ENCODE results near the gene DMXL1. TPM values are rescaled to one million over a fixed set of nuclear protein-coding genes. Genes with fewer than 3 reads are reported as not detected.

The DMXL1 gene
- total RNA-seq, 1 experiment from 2014 or later: 29.2 TPM

DNA sequence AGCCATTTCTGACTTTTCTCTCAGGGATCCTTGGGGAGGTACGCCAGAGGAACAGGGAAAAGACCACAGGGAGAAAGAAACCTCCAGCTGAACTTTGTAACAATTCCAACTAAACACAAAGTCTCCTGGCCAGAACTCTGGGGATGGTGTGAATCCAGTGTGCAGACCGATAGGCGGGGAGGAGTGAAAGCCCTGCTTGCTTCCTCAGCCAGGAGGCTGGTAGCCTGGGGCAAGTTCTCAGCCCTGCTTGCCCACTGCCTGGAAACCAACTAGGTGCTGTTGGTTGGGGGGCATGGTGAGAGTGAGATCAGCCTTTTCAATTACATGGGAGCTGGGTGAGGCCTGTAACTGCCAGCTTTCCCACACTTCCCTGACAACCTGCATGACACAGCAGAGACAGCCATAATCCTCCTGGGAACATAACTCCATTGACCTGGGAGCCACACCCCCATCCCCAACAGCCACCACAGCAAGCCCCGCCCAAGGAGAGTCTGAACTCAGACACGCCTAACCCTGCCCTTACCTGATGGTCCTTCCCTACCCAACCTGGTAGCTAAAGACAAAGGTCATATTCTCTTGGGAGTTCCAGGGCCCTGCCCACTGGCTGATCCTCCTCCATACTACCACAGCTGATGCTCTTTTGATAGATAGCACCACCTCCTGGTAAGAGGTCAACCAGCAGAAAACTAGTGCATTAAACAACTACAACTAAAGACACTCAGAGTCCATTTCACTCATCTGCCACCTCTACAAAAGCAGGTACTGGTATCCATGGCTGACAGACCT lies 184.9 kb downstream of the DMXL1 start:
- no peak overlapping the region for H3K27ac ChIP-seq (ENCODE audit: low read length)
- H3K4me1 ChIP-seq (ENCODE audit: control insufficient read depth, insufficient read depth, low read length): no peaks in the 10 kb centered on the region
- peaks cover 7% of the 10 kb centered on the region; the same call in 1 of the 2 replicates for H3K9me3 ChIP-seq (ENCODE audit: control insufficient read depth, insufficient read depth, low read depth, low read length)
- in situ Hi-C loops (cut with HindIII; ENCODE audit: low pct_unique_long_range_greater_than_20kb, low sequenced_read_pairs): no loop called here
- ATAC-seq (no peak; the same call in 1 of the 2 replicates), DNase-seq (ENCODE audit: low read depth, low spot score) (no peak)
- H3K36me3 ChIP-seq (ENCODE audit: control insufficient read depth, insufficient read depth, low read length): no peaks in the 10 kb centered on the region; the same call in 1 of the 2 replicates
- no peak overlapping the region for H3K4me3 ChIP-seq (ENCODE audit: low read depth in 2 of 2, low read length in 2 of 2)
- intact Hi-C loops (cut with micrococcal nuclease; ENCODE audit: unreplicated experiment): loop anchor here (5.0 kb wide), 1 partner anchor 162 kb away; no protein-coding TSS in a partner anchor
- BruUV-seq (replicated peaks): no TSS peak
- ChIA-PET CTCF (no interaction called here), POLR2A (no interaction called here)
- H3K27me3 ChIP-seq (ENCODE audit: control insufficient read depth, insufficient read depth, low read length): no peaks in the 10 kb centered on the region
- TF ChIP-seq, protein P1, sequence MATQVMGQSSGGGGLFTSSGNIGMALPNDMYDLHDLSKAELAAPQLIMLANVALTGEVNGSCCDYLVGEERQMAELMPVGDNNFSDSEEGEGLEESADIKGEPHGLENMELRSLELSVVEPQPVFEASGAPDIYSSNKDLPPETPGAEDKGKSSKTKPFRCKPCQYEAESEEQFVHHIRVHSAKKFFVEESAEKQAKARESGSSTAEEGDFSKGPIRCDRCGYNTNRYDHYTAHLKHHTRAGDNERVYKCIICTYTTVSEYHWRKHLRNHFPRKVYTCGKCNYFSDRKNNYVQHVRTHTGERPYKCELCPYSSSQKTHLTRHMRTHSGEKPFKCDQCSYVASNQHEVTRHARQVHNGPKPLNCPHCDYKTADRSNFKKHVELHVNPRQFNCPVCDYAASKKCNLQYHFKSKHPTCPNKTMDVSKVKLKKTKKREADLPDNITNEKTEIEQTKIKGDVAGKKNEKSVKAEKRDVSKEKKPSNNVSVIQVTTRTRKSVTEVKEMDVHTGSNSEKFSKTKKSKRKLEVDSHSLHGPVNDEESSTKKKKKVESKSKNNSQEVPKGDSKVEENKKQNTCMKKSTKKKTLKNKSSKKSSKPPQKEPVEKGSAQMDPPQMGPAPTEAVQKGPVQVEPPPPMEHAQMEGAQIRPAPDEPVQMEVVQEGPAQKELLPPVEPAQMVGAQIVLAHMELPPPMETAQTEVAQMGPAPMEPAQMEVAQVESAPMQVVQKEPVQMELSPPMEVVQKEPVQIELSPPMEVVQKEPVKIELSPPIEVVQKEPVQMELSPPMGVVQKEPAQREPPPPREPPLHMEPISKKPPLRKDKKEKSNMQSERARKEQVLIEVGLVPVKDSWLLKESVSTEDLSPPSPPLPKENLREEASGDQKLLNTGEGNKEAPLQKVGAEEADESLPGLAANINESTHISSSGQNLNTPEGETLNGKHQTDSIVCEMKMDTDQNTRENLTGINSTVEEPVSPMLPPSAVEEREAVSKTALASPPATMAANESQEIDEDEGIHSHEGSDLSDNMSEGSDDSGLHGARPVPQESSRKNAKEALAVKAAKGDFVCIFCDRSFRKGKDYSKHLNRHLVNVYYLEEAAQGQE (IDR thresholded peaks at IDR 0.05; ENCODE audit: insufficient read depth in 1 of 2, low read depth in 2 of 2, low read length in 1 of 2): no peak
- TF ChIP-seq, protein P2, sequence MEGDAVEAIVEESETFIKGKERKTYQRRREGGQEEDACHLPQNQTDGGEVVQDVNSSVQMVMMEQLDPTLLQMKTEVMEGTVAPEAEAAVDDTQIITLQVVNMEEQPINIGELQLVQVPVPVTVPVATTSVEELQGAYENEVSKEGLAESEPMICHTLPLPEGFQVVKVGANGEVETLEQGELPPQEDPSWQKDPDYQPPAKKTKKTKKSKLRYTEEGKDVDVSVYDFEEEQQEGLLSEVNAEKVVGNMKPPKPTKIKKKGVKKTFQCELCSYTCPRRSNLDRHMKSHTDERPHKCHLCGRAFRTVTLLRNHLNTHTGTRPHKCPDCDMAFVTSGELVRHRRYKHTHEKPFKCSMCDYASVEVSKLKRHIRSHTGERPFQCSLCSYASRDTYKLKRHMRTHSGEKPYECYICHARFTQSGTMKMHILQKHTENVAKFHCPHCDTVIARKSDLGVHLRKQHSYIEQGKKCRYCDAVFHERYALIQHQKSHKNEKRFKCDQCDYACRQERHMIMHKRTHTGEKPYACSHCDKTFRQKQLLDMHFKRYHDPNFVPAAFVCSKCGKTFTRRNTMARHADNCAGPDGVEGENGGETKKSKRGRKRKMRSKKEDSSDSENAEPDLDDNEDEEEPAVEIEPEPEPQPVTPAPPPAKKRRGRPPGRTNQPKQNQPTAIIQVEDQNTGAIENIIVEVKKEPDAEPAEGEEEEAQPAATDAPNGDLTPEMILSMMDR (IDR thresholded peaks at IDR 0.05): no peak
- no peak for TF ChIP-seq SIN3A (IDR thresholded peaks at IDR 0.05; ENCODE audit: borderline replicate concordance, insufficient read depth, low read depth, low read length)
- no peak for TF ChIP-seq TCF7L2 (IDR thresholded peaks at IDR 0.05; ENCODE audit: low read depth, low read length)
- no peak for TF ChIP-seq POLR2AphosphoS5 (IDR thresholded peaks at IDR 0.05; ENCODE audit: low read depth, low read length)

DNA sequence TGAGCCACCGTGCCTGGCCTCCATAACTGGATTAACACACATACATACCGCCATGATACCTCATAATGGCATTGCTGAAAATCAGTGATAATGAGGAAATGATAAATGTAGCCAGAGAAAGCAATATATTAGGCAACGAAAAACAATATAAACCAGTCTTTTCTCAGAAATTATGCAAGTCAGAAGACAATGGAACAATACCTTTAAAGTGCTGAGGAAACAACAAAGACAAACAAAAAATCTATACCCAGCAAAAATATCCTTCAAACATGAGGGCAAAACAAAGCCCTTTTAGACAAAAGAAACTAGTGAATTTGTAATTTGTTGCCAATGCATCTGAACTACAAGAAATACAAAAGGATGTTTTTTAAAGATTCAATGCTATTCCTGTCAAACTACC lies 186.7 kb downstream of the DMXL1 start:
- POLR2A ChIA-PET: interaction anchor here (0.6 kb wide), 1 partner anchor 11 kb away, joined by 4 read pairs; no protein-coding TSS in a partner anchor
- Histone ChIP-seq H3K4me3 (ENCODE audit: low read depth in 2 of 2, low read length in 2 of 2) (no peak overlapping the region), H3K9me3 (ENCODE audit: control insufficient read depth, insufficient read depth, low read depth, low read length) (peaks cover 12% of the 10 kb centered on the region; the same call in 1 of the 2 replicates), H3K27me3 (ENCODE audit: control insufficient read depth, insufficient read depth, low read length) (no peaks in the 10 kb centered on the region), H3K27ac (ENCODE audit: low read length) (no peak overlapping the region), H3K4me1 (ENCODE audit: control insufficient read depth, insufficient read depth, low read length) (no peaks in the 10 kb centered on the region), H3K36me3 (ENCODE audit: control insufficient read depth, insufficient read depth, low read length) (no peaks in the 10 kb centered on the region)
- ATAC-seq (no peak), DNase-seq (ENCODE audit: low read depth, low spot score) (no peak)
- no TSS peak for BruUV-seq (replicated peaks)
- intact Hi-C loops (cut with micrococcal nuclease; ENCODE audit: unreplicated experiment): loop anchor here (5.0 kb wide), 1 partner anchor 160 kb away; no protein-coding TSS in a partner anchor
- TF ChIP-seq TCF7L2 (IDR thresholded peaks at IDR 0.05; ENCODE audit: low read depth, low read length): no peak
- TF ChIP-seq SIN3A (IDR thresholded peaks at IDR 0.05; ENCODE audit: borderline replicate concordance, insufficient read depth, low read depth, low read length): no peak
- TF ChIP-seq, protein P2 (IDR thresholded peaks at IDR 0.05): no peak
- TF ChIP-seq, protein P1 (IDR thresholded peaks at IDR 0.05; ENCODE audit: insufficient read depth in 1 of 2, low read depth in 2 of 2, low read length in 1 of 2): no peak
- no peak for TF ChIP-seq POLR2AphosphoS5 (IDR thresholded peaks at IDR 0.05; ENCODE audit: low read depth, low read length)
- CTCF ChIA-PET: no interaction called here
- in situ Hi-C loops (cut with HindIII; ENCODE audit: low pct_unique_long_range_greater_than_20kb, low sequenced_read_pairs): no loop called here

Data from Panc1 (cell line).